T47D (cell line): ENCODE data around the gene RPRD1B.

ENCODE experiments used
- DNase-seq, 2 experiments: peaks; one replicate each; pipeline versions ENCODE4 v3.0.0 to v3.0.0-alpha.2; 2011 to 2012; ENCODE audit warnings: low read depth in 1 of 2, low spot score in 1 of 2
- JUND ChIP-seq: IDR thresholded peaks from 2 replicates; pipeline ENCODE4 v1.6.1; 2012; ENCODE audit warnings: low read depth
- in situ Hi-C: cut with HindIII; loops from 2 replicates; pipeline ENCODE4 v1.10.0; 2016; ENCODE audit warnings: low sequenced_read_pairs, low pct_unique_long_range_greater_than_20kb

The RPRD1B gene

GRCh38 chr20:38032585-38033329 lies 789 bp upstream of the RPRD1B start:
- no peak for TF ChIP-seq JUND
- in situ Hi-C loops: no loop called here

GRCh38 chr20:38034108-38034649 lies 633 bp downstream of the RPRD1B start:
- in situ Hi-C loops: no loop called here
- TF ChIP-seq JUND: no peak
- DNase-seq: no peak

More at GRCh38 chr20:38032585-38033329, 789 bp upstream of the RPRD1B start:
- no peak for DNase-seq

GRCh38 chr20:38034961-38035360 lies 1.4 kb downstream of the RPRD1B start:
- DNase-seq: no peak
- no peak for TF ChIP-seq JUND
- in situ Hi-C loops: no loop called here

GRCh38 chr20:38036366-38036765 lies 2.8 kb downstream of the RPRD1B start:
- DNase-seq: no peak
- TF ChIP-seq JUND: no peak
- in situ Hi-C loops: no loop called here

- no peak for DNase-seq
- in situ Hi-C loops: no loop called here
- no peak for TF ChIP-seq JUND
Measured at GRCh38 chr20:38040276-38040675, 6.7 kb downstream of the RPRD1B start.

GRCh38 chr20:38043512-38044300 lies 10.2 kb downstream of the RPRD1B start:
- in situ Hi-C loops: no loop called here
- DNase-seq: no peak
- no peak for TF ChIP-seq JUND

GRCh38 chr20:38044685-38045084 lies 11.1 kb downstream of the RPRD1B start:
- no peak for TF ChIP-seq JUND
- in situ Hi-C loops: no loop called here
- no peak for DNase-seq

- DNase-seq: no peak
- in situ Hi-C loops: no loop called here
Measured at GRCh38 chr20:38046572-38046971, 13.0 kb downstream of the RPRD1B start.

GRCh38 chr20:38049800-38050199 lies 16.3 kb downstream of the RPRD1B start:
- DNase-seq: peak in 1 of 2 experiments; percentile 56
- in situ Hi-C loops: no loop called here
- no peak for TF ChIP-seq JUND

More at GRCh38 chr20:38046572-38046971, 13.0 kb downstream of the RPRD1B start:
- no peak for TF ChIP-seq JUND

- TF ChIP-seq JUND: no peak
- DNase-seq: no peak
- in situ Hi-C loops: no loop called here
Measured at GRCh38 chr20:38050686-38051085, 17.1 kb downstream of the RPRD1B start.

- no peak for DNase-seq
- no peak for TF ChIP-seq JUND
- in situ Hi-C loops: no loop called here
Measured at GRCh38 chr20:38052870-38053269, 19.3 kb downstream of the RPRD1B start.

GRCh38 chr20:38054647-38055046 lies 21.1 kb downstream of the RPRD1B start:
- TF ChIP-seq JUND: no peak
- no peak for DNase-seq
- in situ Hi-C loops: no loop called here

GRCh38 chr20:38055294-38055693 lies 21.7 kb downstream of the RPRD1B start:
- no peak for TF ChIP-seq JUND
- no peak for DNase-seq
- in situ Hi-C loops: no loop called here
